SU-DHL-6 (cell line): ENCODE measurements around the gene RPL22L1.
"Not testable (repeated sequence)": the region's sequence is repeated elsewhere in the genome, so short reads cannot be mapped to it uniquely, and the experiment has no call there.

ENCODE experiments used
- EZH2phosphoT487 ChIP-seq: fragments of 200-600 bp; sonication (generic), shearing (Covaris generic); conservative IDR thresholded peaks from 2 replicates; pipeline ENCODE4 v1.6.1; 2018; ENCODE audit warnings: mild to moderate bottlenecking, antibody characterized with exemption, low read length, moderate library complexity, mixed read lengths
- TF ChIP-seq, protein P1 (sequence below): fragments of 200-600 bp; sonication (generic); IDR thresholded peaks from one replicate; pipeline ENCODE4 v1.5.1; 2017; ENCODE audit warnings: antibody characterized with exemption, mild to moderate bottlenecking, low read length, moderate library complexity; ENCODE audit not compliant: insufficient read depth, poor library complexity, severe bottlenecking

DNA sequence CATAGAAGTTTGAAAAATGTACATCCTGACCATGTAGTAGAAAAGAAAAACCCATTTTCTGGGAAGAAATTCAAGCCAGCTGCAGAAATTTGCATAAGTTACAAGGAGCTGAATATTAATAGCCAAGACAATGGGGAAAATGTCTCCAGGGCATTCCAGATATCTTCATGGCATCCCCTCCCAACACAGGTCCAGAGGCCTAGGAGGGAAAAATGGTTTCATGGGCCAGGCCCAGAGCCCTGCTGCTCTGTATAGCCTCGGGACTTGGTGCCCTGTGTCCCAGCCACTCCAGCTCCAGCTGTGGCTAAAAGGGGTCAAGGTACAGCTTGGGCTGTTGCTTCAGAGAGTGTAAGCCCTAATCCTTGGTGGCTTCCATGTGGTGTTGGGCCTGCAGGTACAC is 27.2 kb upstream of the RPL22L1 start:
- not testable (repeated sequence) for TF ChIP-seq EZH2phosphoT487
- TF ChIP-seq, protein P1, sequence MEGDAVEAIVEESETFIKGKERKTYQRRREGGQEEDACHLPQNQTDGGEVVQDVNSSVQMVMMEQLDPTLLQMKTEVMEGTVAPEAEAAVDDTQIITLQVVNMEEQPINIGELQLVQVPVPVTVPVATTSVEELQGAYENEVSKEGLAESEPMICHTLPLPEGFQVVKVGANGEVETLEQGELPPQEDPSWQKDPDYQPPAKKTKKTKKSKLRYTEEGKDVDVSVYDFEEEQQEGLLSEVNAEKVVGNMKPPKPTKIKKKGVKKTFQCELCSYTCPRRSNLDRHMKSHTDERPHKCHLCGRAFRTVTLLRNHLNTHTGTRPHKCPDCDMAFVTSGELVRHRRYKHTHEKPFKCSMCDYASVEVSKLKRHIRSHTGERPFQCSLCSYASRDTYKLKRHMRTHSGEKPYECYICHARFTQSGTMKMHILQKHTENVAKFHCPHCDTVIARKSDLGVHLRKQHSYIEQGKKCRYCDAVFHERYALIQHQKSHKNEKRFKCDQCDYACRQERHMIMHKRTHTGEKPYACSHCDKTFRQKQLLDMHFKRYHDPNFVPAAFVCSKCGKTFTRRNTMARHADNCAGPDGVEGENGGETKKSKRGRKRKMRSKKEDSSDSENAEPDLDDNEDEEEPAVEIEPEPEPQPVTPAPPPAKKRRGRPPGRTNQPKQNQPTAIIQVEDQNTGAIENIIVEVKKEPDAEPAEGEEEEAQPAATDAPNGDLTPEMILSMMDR = not testable (repeated sequence)
